ENCODE results near the gene CASTOR1. TPM values are rescaled to one million over a fixed set of nuclear protein-coding genes. Genes with fewer than 3 reads are reported as not detected.

The CASTOR1 gene
- total RNA-seq, 1 experiment from 2014 or later = 8.4 TPM

DNA sequence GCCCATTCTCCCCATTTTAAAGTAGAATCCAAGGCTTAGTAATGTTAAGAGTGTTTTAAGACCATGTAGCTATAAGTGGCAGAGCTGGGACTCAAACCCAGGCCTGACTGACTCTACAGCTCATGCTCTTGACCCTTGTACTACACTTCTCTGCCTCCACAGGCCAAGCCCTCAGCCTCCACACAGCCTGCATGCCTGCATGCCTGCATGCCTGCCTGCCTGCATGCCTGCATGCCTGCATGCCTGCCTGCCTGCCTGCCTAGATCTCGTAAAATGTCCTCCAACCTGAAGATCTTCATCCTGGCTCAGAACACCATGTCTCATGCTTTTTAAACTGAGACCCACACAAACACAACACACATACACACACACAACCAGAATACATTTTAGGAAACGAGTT is 18.8 kb upstream of the CASTOR1 start:
- no peaks in the 10 kb centered on the region for H3K27me3 ChIP-seq (ENCODE audit: low read length)
- no peak overlapping the region for H3K4me3 ChIP-seq (ENCODE audit: low read length)
- no peaks in the 10 kb centered on the region for H3K36me3 ChIP-seq (ENCODE audit: insufficient read depth, low read length)
- peak overlapping the region; percentile 9; the same call in 1 of the 2 replicates for H3K9ac ChIP-seq (ENCODE audit: low read length)
- H3K9me3 ChIP-seq (ENCODE audit: low read length) = no peaks in the 10 kb centered on the region
- no peak overlapping the region for H3K4me2 ChIP-seq (ENCODE audit: low read depth, low read length, poor library complexity, severe bottlenecking)
- H3K4me1 ChIP-seq (ENCODE audit: low read length) = peaks cover 78% of the 10 kb centered on the region
- no peak overlapping the region for H2AFZ ChIP-seq (ENCODE audit: low read length)
- DNase-seq = no peak
- peak overlapping the region; percentile 6; the same call in 1 of the 2 replicates for H3K27ac ChIP-seq (ENCODE audit: low read length)
- H3K79me2 ChIP-seq (ENCODE audit: low read length) = peaks cover 38% of the 10 kb centered on the region; the same call in 1 of the 2 replicates
- H4K20me1 ChIP-seq (ENCODE audit: insufficient read depth, low read depth, low read length) = peaks cover 21% of the 10 kb centered on the region; the same call in 1 of the 2 replicates
- no peaks in the 10 kb centered on the region for H3K9me2 ChIP-seq (replicated peaks; ENCODE audit: insufficient read depth, low read length)

DNA sequence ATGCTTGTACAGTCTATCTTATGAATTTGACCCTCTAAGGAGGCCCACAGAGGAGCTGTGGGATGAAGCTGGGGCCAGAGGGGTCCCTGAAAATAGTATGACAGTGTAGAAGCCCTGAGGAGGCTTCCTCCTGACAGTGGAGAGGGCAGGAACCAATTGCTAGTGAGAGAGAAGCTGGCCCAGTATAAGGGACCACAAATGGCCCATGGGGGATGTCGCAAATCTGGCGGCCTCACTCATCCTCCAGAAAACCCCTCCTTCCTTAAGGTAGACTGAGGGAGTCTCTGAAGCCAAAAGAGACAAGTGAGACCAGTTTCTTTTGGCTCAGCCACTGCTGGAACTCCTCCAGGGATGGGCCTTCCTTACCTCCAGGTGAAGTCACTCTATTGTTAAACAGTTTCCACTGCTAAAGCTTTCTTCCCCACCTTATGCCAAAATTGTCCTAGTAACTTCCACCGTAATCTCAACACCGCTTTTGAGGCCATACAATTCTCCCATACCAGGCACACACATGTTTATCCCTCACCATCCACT is 17.8 kb upstream of the CASTOR1 start:
- Histone ChIP-seq H3K27ac (ENCODE audit: low read length) (peak overlapping the region; percentile 38), H3K9me2 (replicated peaks; ENCODE audit: insufficient read depth, low read length) (no peaks in the 10 kb centered on the region), H3K27me3 (ENCODE audit: low read length) (no peaks in the 10 kb centered on the region), H3K4me3 (ENCODE audit: low read length) (no peak overlapping the region), H3K4me2 (ENCODE audit: low read depth, low read length, poor library complexity, severe bottlenecking) (no peak overlapping the region), H4K20me1 (ENCODE audit: insufficient read depth, low read depth, low read length) (peaks cover 13% of the 10 kb centered on the region; the same call in 1 of the 2 replicates), H3K79me2 (ENCODE audit: low read length) (peaks cover 35% of the 10 kb centered on the region; the same call in 1 of the 2 replicates), H3K4me1 (ENCODE audit: low read length) (peaks cover 88% of the 10 kb centered on the region), H2AFZ (ENCODE audit: low read length) (no peak overlapping the region), H3K9ac (ENCODE audit: low read length) (no peak overlapping the region), H3K36me3 (ENCODE audit: insufficient read depth, low read length) (no peaks in the 10 kb centered on the region), H3K9me3 (ENCODE audit: low read length) (no peaks in the 10 kb centered on the region)
- DNase-seq = no peak

DNA sequence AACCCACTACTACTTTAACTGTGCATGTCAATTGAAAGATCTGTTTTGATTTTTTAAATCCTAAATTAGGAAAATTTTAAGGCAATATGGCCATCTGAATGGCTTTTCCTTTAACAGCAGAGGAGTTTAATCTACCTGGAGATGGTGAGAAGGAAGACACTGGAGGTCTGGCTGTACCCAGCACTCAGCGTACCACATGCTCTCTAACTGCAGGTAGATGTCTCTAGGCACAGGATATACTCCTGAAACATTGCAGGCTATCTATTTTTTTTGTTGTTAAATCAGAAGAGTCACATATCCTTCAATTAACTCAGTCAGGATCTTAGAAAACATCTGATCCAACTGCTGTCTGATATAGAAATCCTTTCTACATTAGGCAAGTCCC is 17.3 kb upstream of the CASTOR1 start:
- peaks cover 90% of the 10 kb centered on the region for H3K4me1 ChIP-seq (ENCODE audit: low read length)
- H4K20me1 ChIP-seq (ENCODE audit: insufficient read depth, low read depth, low read length) = peaks cover 12% of the 10 kb centered on the region; the same call in 1 of the 2 replicates
- no peaks in the 10 kb centered on the region for H3K9me3 ChIP-seq (ENCODE audit: low read length)
- peak overlapping the region; percentile 38 for H3K27ac ChIP-seq (ENCODE audit: low read length)
- no peak overlapping the region for H3K9ac ChIP-seq (ENCODE audit: low read length)
- H2AFZ ChIP-seq (ENCODE audit: low read length) = no peak overlapping the region
- no peaks in the 10 kb centered on the region for H3K36me3 ChIP-seq (ENCODE audit: insufficient read depth, low read length)
- DNase-seq = no peak
- H3K79me2 ChIP-seq (ENCODE audit: low read length) = peaks cover 35% of the 10 kb centered on the region; the same call in 1 of the 2 replicates
- no peaks in the 10 kb centered on the region for H3K9me2 ChIP-seq (replicated peaks; ENCODE audit: insufficient read depth, low read length)
- H3K27me3 ChIP-seq (ENCODE audit: low read length) = no peaks in the 10 kb centered on the region
- peak overlapping the region; percentile 4 for H3K4me2 ChIP-seq (ENCODE audit: low read depth, low read length, poor library complexity, severe bottlenecking)
- H3K4me3 ChIP-seq (ENCODE audit: low read length) = no peak overlapping the region

DNA sequence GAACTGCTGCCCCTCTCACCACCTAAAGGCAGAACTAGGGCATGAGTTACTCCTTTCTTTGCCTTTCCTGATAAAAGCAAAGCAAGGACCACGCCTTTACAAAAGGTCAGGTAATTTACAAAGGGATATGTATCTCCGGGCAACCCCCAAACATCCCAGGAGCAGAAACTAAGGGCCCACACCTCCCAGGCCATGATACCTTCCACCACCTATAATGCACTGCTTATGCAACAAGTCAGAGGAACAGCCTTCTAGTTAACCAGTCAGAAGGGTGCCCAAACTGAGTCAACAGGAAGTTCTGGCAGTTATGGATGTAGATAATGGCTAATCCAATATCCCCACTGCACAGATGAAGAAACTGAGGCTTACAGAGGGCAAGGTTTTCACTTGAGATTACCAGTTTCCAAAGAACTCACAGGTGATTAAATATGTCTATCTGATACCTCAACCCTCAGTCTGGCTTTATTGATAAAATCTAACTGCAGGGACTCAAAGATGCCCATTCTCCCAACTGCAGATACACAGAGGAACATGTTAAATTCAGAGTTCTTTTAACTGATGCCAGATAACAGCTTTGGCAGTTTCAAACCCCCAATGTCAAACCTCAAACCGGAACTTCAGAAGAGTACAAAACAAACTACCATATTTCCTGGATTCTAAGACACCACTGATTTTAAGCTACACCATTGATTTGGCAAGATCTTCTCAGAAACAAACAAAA is 16.8 kb upstream of the CASTOR1 start:
- Histone ChIP-seq H3K79me2 (ENCODE audit: low read length) (peaks cover 32% of the 10 kb centered on the region; the same call in 1 of the 2 replicates), H2AFZ (ENCODE audit: low read length) (no peak overlapping the region), H3K27me3 (ENCODE audit: low read length) (no peaks in the 10 kb centered on the region)

DNA sequence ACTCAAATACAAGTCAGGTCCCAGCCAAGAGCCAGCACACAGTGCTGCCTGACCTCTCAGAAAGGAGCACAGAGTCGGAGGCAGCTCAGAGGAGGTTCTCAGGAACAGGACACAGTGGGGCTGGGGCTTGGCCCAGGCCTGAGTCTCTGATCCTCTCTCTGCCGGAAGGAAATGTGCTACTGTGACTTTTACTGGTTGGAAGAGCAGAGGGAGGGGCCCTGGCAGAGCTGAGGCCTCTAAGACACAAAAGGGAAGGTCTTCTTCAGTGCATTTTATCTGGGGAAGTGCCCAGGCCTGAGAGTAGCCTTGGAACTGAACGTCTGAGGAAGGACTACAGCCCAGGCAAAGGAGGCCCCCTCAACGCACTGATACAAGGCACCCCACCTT is 16.2 kb upstream of the CASTOR1 start:
- peaks cover 79% of the 10 kb centered on the region for H3K4me1 ChIP-seq (ENCODE audit: low read length)
- no peak overlapping the region for H3K4me3 ChIP-seq (ENCODE audit: low read length)
- no peaks in the 10 kb centered on the region for H3K9me3 ChIP-seq (ENCODE audit: low read length)
- H2AFZ ChIP-seq (ENCODE audit: low read length) = no peak overlapping the region
- peaks cover 26% of the 10 kb centered on the region; the same call in 1 of the 2 replicates for H3K79me2 ChIP-seq (ENCODE audit: low read length)
- H3K36me3 ChIP-seq (ENCODE audit: insufficient read depth, low read length) = no peaks in the 10 kb centered on the region
- H4K20me1 ChIP-seq (ENCODE audit: insufficient read depth, low read depth, low read length) = 0 out of 2 replicates have a peak, but pooled peaks cover 7% of the 10 kb centered on the region
- DNase-seq = no peak
- no peaks in the 10 kb centered on the region for H3K9me2 ChIP-seq (replicated peaks; ENCODE audit: insufficient read depth, low read length)
- peak overlapping the region; percentile 38; the same call in 1 of the 2 replicates for H3K27ac ChIP-seq (ENCODE audit: low read length)
- H3K4me2 ChIP-seq (ENCODE audit: low read depth, low read length, poor library complexity, severe bottlenecking) = no peak overlapping the region
- H3K9ac ChIP-seq (ENCODE audit: low read length) = no peak overlapping the region
- H3K27me3 ChIP-seq (ENCODE audit: low read length) = no peaks in the 10 kb centered on the region

More for the DNA sequence above, 16.8 kb upstream of the CASTOR1 start:
- H3K4me2 ChIP-seq (ENCODE audit: low read depth, low read length, poor library complexity, severe bottlenecking) = peak overlapping the region; percentile 4
- H3K36me3 ChIP-seq (ENCODE audit: insufficient read depth, low read length) = no peaks in the 10 kb centered on the region
- H3K9me2 ChIP-seq (replicated peaks; ENCODE audit: insufficient read depth, low read length) = no peaks in the 10 kb centered on the region
- DNase-seq = no peak
- peak overlapping the region; percentile 38 for H3K27ac ChIP-seq (ENCODE audit: low read length)
- H3K9me3 ChIP-seq (ENCODE audit: low read length) = no peaks in the 10 kb centered on the region
- H3K4me1 ChIP-seq (ENCODE audit: low read length) = peaks cover 85% of the 10 kb centered on the region
- no peak overlapping the region for H3K4me3 ChIP-seq (ENCODE audit: low read length)
- peaks cover 12% of the 10 kb centered on the region; the same call in 1 of the 2 replicates for H4K20me1 ChIP-seq (ENCODE audit: insufficient read depth, low read depth, low read length)
- no peak overlapping the region for H3K9ac ChIP-seq (ENCODE audit: low read length)

DNA sequence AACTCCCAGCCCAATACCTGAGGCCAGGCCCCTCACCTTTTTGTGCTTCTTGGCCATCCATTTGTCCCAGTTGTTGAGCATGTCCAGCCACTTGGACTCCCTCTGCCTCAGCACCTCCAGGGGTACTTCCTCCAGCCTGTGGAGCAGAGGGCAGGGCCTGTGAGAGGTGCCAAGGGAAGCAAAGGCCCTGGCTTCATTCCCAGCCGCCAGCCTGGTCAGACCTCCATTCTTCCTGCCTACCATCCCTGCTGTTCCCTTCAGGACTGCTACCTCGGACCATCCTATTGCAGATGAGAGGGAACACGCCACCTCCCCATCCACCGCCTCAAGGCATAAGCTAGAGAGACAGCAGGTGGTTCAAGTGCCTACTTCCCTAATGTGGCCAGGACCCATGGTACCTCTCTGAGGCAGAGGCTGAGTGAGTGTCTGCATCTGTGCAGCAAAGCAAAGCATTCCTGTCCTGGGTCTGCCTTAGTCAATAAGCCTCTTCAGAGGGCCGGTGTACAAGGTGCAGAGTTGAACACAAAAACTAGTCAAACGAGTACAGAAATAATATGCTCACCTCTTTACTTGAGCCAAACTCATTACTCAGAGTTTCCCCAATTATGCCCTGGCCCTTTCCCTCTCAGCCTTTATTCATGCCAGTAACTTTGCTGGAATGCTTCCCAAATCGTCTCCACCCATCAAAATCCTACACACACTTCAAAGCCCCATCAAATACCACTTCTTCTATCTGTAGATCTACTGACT is 15.4 kb upstream of the CASTOR1 start:
- H3K4me2 ChIP-seq (ENCODE audit: low read depth, low read length, poor library complexity, severe bottlenecking) = no peak overlapping the region
- DNase-seq = no peak
- H3K9me3 ChIP-seq (ENCODE audit: low read length) = no peaks in the 10 kb centered on the region

DNA sequence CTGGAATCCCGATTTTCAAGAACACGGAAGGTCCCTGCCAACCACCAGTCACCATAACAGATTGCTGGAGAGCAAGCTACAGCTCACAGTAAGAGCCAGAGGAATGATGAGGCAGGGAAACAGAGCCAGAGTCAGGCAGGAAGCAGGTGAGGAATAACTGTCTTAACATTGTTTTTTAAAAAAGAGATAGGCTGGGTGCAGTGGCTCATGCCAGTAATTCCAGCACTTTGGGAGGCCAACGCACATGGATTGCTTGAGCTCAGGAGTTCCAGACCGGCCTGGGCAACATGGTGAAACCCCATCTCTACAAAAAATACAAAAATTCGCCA is 13.5 kb upstream of the CASTOR1 start:
- Histone ChIP-seq H4K20me1 (ENCODE audit: insufficient read depth, low read depth, low read length) (no peaks in the 10 kb centered on the region), H3K9me3 (ENCODE audit: low read length) (no peaks in the 10 kb centered on the region), H3K27me3 (ENCODE audit: low read length) (no peaks in the 10 kb centered on the region), H3K4me1 (ENCODE audit: low read length) (peaks cover 56% of the 10 kb centered on the region), H3K9ac (ENCODE audit: low read length) (peak overlapping the region; percentile 44), H3K79me2 (ENCODE audit: low read length) (peaks cover 16% of the 10 kb centered on the region; the same call in 1 of the 2 replicates), H2AFZ (ENCODE audit: low read length) (no peak overlapping the region), H3K27ac (ENCODE audit: low read length) (peak overlapping the region; percentile 51), H3K9me2 (replicated peaks; ENCODE audit: insufficient read depth, low read length) (no peaks in the 10 kb centered on the region), H3K36me3 (ENCODE audit: insufficient read depth, low read length) (no peaks in the 10 kb centered on the region), H3K4me2 (ENCODE audit: low read depth, low read length, poor library complexity, severe bottlenecking) (peak overlapping the region; percentile 34), H3K4me3 (ENCODE audit: low read length) (no peak overlapping the region)
- no peak for DNase-seq

More for the DNA sequence above, 15.4 kb upstream of the CASTOR1 start:
- Histone ChIP-seq H2AFZ (ENCODE audit: low read length) (no peak overlapping the region), H3K27me3 (ENCODE audit: low read length) (no peaks in the 10 kb centered on the region), H3K9ac (ENCODE audit: low read length) (no peak overlapping the region), H3K36me3 (ENCODE audit: insufficient read depth, low read length) (no peaks in the 10 kb centered on the region), H3K27ac (ENCODE audit: low read length) (peak overlapping the region; percentile 52; the same call in 1 of the 2 replicates), H3K9me2 (replicated peaks; ENCODE audit: insufficient read depth, low read length) (no peaks in the 10 kb centered on the region), H3K79me2 (ENCODE audit: low read length) (peaks cover 26% of the 10 kb centered on the region; the same call in 1 of the 2 replicates), H3K4me3 (ENCODE audit: low read length) (no peak overlapping the region), H4K20me1 (ENCODE audit: insufficient read depth, low read depth, low read length) (0 out of 2 replicates have a peak, but pooled peaks cover 4% of the 10 kb centered on the region), H3K4me1 (ENCODE audit: low read length) (peaks cover 71% of the 10 kb centered on the region)

Data from Karpas-422 (cell line).